ENCODE measurements around the gene ROR2.

ROR2 gene

GRCh38 chr9:91899219-91899563 is 50.8 kb downstream of the ROR2 start:
- DNase-seq: no peak

DNA sequence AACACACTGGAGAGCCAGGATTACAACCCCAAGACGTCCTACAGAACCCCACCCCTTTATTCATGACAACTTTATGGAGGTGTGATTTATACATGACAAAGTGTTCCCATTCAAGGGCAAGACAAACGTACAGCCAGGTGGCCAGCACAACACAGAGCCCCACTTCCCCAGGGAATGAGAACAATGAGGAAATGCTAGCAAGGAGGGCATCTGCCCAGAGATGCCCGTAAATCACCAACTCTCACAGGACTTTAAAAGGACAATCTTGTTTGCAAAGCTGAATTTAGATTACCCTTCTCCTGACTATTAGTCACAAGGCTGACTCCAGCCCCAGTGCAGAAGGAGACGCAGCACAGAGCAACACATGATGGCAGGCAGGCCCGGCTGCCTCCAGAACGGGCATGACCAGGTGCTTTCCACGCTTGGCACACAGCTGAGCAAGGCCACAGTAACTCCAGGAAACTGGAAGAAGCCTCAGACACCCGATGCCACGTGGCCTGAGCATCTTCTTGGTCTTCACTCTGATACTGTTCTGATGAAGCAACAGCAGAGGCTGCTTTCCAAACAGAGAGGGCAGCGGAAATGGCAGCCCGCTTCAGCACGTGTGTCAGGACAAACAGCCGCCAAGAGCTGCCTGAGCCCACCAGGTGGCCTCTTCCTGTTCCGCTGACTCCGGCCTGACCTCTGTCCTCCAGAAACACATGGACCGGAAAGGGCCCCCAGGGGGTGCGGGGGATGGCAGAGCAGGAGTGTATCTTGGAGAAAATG is 51.4 kb downstream of the ROR2 start:
- peak; percentile 57 to 61 for DNase-seq

DNA sequence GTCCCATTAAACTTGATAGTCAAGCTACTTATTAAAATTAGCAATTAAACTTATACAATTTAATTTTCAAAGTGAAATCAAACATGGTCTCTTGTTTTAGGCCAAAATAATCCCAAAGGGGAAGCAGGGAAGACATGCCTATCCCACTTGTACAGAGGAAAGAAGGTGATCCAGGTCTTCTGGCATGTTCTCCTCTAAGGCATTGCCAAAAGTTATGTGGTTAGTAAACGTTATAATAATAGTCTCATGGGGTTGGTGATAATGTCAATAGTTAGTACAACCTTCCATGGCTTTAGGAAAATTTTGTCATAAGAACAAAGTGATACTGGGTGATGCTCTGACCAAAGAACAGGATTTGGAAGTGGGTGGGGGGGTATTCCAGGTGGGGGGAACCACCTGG is 52.8 kb downstream of the ROR2 start:
- DNase-seq: no peak

- peak in 1 of 2 experiments; percentile 11 for DNase-seq
These were observed 53.4 kb downstream of the ROR2 start for GRCh38 chr9:91896513-91897121.

DNA sequence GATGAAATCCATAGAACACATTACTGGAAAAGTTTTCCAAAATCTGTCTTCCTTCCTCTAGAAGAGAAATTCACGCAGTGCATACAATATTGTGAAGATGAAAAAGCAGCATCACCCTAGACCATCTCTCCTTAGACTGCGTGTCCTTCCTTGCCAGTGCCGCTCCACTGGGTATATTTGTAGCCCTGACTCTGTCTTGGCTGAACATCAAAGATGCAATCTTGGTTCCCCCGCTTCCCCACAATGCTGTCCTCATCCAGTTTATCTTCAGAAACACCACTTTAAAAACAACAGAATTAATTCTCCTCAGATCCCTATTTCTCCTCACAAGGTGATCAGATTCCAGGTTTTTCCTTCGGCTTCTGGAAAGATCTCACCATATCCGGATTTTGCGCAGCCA is 53.9 kb downstream of the ROR2 start:
- no peak for DNase-seq

DNA sequence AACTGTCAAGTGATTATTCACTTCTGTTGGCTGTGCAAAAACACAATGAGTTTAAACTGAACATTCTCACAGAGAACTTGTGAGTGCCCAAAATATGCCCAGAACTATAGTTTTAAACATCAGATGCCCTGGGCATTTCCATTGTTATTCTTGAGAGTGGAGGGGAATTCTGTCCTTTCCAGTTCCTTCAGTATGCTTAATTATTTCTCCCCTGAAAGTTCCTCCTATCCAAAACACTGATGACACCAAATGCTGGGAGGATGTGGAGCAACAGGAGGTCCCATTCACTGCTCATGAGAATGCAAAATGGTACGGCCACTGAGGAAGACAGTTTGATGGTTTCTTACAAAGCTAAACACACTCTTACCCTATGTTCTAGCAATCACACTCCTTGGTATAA is 55.5 kb downstream of the ROR2 start:
- DNase-seq: no peak

GRCh38 chr9:91894023-91894422 is 56.0 kb downstream of the ROR2 start:
- DNase-seq: no peak

DNA sequence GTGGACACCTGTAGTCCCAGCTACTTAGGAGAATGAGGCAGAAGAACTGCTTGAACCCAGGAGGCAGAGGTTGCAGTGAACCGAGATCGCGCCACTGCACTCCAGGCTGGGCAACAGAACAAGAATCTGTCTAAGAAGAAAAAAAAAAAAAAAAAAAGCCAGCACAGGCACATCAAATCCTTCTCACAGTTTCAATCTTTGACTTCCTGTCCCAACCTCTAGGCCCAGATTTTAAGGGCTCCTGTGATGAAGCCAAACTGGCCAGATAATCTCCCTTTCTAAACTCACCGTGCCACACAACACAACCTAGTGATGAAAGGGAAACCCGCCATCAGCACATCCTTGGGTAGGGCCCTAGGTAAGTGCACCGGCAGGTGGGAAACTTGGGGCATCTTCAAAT is 58.1 kb downstream of the ROR2 start:
- DNase-seq: no peak

GRCh38 chr9:91890662-91891061 is 59.4 kb downstream of the ROR2 start:
- no peak for DNase-seq

DNA sequence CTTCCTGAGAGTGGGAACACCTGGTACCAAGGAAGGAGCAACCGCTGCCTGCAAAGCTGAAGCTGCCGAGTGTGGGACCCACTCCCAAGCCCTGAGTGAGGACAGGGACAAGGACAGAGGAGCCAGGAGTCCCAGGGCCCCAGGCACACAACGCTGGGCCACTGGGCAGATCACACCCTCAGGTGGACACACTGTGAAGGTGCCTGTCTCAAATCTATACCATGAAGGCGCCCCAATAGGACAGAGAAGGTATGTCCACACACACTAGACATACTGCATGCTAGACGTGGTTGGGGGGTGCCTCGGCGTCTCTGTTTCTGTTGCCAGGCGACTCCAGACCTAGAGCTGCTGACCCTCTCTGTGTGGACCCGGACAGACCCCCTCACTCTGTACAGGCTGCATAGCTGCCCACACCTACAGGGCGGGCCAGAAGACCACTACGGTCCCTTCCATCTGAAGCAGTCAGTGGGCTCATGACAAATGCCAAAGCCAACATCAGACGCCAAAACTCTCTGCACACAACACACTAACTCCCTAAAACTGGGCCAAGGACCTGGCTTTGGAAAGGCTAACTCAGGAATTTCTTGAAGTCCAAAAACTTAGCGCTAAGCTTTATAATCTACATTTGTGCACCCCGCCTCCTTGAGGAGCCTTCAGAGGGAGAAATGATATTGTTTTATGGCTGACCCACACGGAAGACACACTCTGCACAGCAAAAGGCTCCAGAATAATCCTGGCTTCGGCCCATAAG is 60.7 kb downstream of the ROR2 start:
- no peak for DNase-seq

GRCh38 chr9:91886414-91887076 is 63.5 kb downstream of the ROR2 start:
- DNase-seq: no peak

GRCh38 chr9:91885746-91886413 is 64.1 kb downstream of the ROR2 start:
- no peak for DNase-seq

- no peak for DNase-seq
These were observed 65.0 kb downstream of the ROR2 start for GRCh38 chr9:91884696-91885687.

DNA sequence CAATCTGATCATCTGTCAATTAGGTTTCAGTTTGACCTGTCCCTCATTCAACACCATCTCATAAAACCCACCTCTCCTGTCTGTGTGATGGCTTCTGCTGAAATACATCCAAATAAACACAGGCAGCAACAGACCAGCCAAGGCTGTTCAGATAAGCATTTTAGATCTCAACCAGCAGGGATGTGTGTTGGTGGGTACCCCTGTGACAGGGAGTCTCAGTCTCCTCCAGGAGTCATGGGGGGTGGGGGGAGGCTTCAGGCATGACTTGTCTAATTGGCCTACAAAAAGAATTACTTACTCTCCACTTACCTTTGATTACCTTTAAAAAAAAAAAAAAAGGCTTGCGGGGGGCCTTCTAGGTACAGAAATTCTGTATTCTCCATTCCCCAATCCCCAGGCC is 65.9 kb downstream of the ROR2 start:
- no peak for DNase-seq

GRCh38 chr9:91883503-91883902 is 66.5 kb downstream of the ROR2 start:
- no peak for DNase-seq

- DNase-seq: no peak
These were observed 67.4 kb downstream of the ROR2 start for GRCh38 chr9:91882627-91883026.

GRCh38 chr9:91880378-91880972 is 69.6 kb downstream of the ROR2 start:
- DNase-seq: no peak

DNA sequence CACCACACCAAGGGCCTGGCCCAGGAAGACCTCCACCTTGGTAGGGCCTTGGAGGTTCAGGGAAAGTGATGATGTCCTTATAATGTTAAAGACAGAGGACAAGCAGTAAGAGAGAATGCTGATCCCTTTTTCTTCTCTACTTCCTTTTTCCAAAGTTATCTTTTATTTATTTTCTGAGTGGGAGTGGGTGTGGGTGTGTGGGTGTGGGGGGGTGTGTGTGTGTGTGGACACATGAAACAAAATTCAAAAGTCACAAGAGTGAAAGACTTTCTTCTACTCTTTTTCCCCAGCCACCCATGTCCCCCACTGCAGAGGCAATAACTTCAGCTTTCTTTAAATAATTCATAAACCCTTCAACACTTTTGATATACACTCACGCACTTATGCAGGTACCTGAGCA is 70.8 kb downstream of the ROR2 start:
- no peak for DNase-seq

GRCh38 chr9:91873637-91874051 is 76.4 kb downstream of the ROR2 start:
- DNase-seq: no peak

DNA sequence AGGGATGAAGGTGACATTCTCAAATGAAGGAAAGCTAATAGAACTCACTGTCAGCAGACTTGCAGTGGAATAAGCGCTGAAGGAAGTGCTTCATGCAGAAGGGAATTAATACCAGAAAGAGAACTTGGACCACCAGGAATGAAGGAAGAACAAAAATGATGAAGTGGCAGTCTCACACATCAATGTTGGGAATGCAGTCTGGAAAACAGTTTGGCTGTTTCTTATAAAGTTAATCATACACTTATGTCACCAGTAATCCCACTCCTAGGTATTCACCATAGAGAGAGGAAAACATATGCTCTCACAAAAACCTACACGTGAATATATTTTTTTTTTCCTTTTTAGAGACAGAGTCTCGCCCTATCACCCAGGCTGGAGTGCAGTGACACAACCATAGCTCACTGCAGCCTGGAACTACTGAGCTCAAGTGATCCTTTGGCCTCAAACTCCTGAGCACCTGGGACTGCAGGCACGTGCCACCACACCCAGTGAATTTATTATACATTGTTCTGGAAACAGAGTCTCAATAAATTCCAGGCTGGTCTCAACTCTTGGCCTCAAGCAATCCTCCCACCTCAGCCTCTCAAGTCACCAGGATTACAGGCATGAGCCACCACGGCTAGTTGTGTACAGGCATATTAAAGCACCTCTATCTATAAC is 81.2 kb downstream of the ROR2 start:
- DNase-seq: no peak

GRCh38 chr9:91867740-91868139 is 82.3 kb downstream of the ROR2 start:
- DNase-seq: no peak
